ENCODE measurements around the gene POMT1. TPM values are rescaled to one million over a fixed set of nuclear protein-coding genes. Genes with fewer than 3 reads are reported as not detected.

Gene POMT1
- total RNA-seq, 1 experiment from 2014 or later, result 39.6 TPM

- H3K36me3 ChIP-seq (ENCODE audit: insufficient read depth, low read length, poor library complexity, severe bottlenecking), result peaks cover 80% of the 10 kb centered on the region
- H3K4me3 ChIP-seq (ENCODE audit: low read depth, low read length, poor library complexity, severe bottlenecking), result no peak overlapping the region
- no peaks in the 10 kb centered on the region for H3K27me3 ChIP-seq (replicated peaks; ENCODE audit: insufficient read depth, low read depth, low read length, poor library complexity)
- CTCF ChIA-PET, result no interaction called here
- no peak for DNase-seq (ENCODE audit: low spot score)
- H3K27ac ChIP-seq (ENCODE audit: low read depth, low read length, poor library complexity, severe bottlenecking), result no peak overlapping the region
- H3K4me1 ChIP-seq (ENCODE audit: insufficient read depth, low read length, poor library complexity, severe bottlenecking), result no peaks in the 10 kb centered on the region
- intact Hi-C loops (cut with micrococcal nuclease; ENCODE audit: unreplicated experiment), result no loop called here
- no peaks in the 10 kb centered on the region for H3K9me3 ChIP-seq (ENCODE audit: low read depth, low read length, poor library complexity, severe bottlenecking)
- POLR2A ChIA-PET (ENCODE audit: low non-redundant PET), result no interaction called here
- no TSS peak for BruUV-seq (replicated peaks)
- no peak for TF ChIP-seq EZH2 (IDR thresholded peaks at IDR 0.05; ENCODE audit: borderline replicate concordance, low read depth, low read length, poor library complexity, severe bottlenecking)
- no peak for TF ChIP-seq CTCF (conservative IDR thresholded peaks at IDR 0.05; ENCODE audit: low read depth, low read length)
Measured at GRCh38 chr9:131520503-131520902, 17.8 kb downstream of the POMT1 start.

GRCh38 chr9:131521203-131521602 is 18.5 kb downstream of the POMT1 start:
- no TSS peak for BruUV-seq (replicated peaks)
- Histone ChIP-seq H3K4me3 (ENCODE audit: low read depth, low read length, poor library complexity, severe bottlenecking) (no peak overlapping the region), H3K27me3 (replicated peaks; ENCODE audit: insufficient read depth, low read depth, low read length, poor library complexity) (no peaks in the 10 kb centered on the region), H3K4me1 (ENCODE audit: insufficient read depth, low read length, poor library complexity, severe bottlenecking) (no peaks in the 10 kb centered on the region), H3K36me3 (ENCODE audit: insufficient read depth, low read length, poor library complexity, severe bottlenecking) (peaks cover 79% of the 10 kb centered on the region), H3K9me3 (ENCODE audit: low read depth, low read length, poor library complexity, severe bottlenecking) (no peaks in the 10 kb centered on the region), H3K27ac (ENCODE audit: low read depth, low read length, poor library complexity, severe bottlenecking) (no peak overlapping the region)
- TF ChIP-seq EZH2 (IDR thresholded peaks at IDR 0.05; ENCODE audit: borderline replicate concordance, low read depth, low read length, poor library complexity, severe bottlenecking) (no peak), CTCF (conservative IDR thresholded peaks at IDR 0.05; ENCODE audit: low read depth, low read length) (no peak)
- intact Hi-C loops (cut with micrococcal nuclease; ENCODE audit: unreplicated experiment), result no loop called here
- CTCF ChIA-PET, result no interaction called here
- no peak for DNase-seq (ENCODE audit: low spot score)
- POLR2A ChIA-PET (ENCODE audit: low non-redundant PET), result no interaction called here

- Histone ChIP-seq H3K4me1 (ENCODE audit: insufficient read depth, low read length, poor library complexity, severe bottlenecking) (no peaks in the 10 kb centered on the region), H3K36me3 (ENCODE audit: insufficient read depth, low read length, poor library complexity, severe bottlenecking) (peaks cover 79% of the 10 kb centered on the region), H3K9me3 (ENCODE audit: low read depth, low read length, poor library complexity, severe bottlenecking) (no peaks in the 10 kb centered on the region), H3K27ac (ENCODE audit: low read depth, low read length, poor library complexity, severe bottlenecking) (no peak overlapping the region), H3K27me3 (replicated peaks; ENCODE audit: insufficient read depth, low read depth, low read length, poor library complexity) (no peaks in the 10 kb centered on the region), H3K4me3 (ENCODE audit: low read depth, low read length, poor library complexity, severe bottlenecking) (no peak overlapping the region)
- TF ChIP-seq CTCF (conservative IDR thresholded peaks at IDR 0.05; ENCODE audit: low read depth, low read length) (no peak), EZH2 (IDR thresholded peaks at IDR 0.05; ENCODE audit: borderline replicate concordance, low read depth, low read length, poor library complexity, severe bottlenecking) (no peak)
- intact Hi-C loops (cut with micrococcal nuclease; ENCODE audit: unreplicated experiment), result no loop called here
- CTCF ChIA-PET, result no interaction called here
- POLR2A ChIA-PET (ENCODE audit: low non-redundant PET), result no interaction called here
- no TSS peak for BruUV-seq (replicated peaks)
- DNase-seq (ENCODE audit: low spot score), result no peak
Measured at GRCh38 chr9:131521822-131522221, 19.1 kb downstream of the POMT1 start.

All from A673 (cell line).